ENCODE measurements around the gene GJE1.

DNA sequence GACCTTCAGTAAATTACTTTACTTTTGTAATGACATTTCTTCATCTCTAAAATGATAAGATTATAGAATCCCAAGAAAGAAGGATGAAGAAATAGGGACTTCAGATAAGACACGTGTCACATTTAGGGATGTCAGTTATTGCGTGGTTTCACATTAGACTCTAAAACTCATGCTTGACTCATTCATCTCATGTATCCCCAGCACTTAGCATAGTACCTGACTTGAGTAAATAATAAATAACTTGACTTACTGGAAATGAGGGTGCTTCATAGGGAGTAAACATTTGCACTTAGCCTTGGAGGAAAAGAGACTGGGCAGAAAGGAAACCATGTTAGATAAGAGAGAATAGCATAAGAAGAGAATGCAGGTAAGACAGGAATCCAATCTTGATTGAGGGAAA lies 51.6 kb downstream of the GJE1 start:
- TF ChIP-seq CTCF (IDR thresholded peaks at IDR 0.05) (no peak), POLR2A (IDR thresholded peaks at IDR 0.05) (no peak)
